Stimulated activated naive B cell treated with anti-CD40 and anti-IgM and Interleukin-4, amounts not matched to agents 10 μg/mL and 1 μg/mL and 100 μg/mL, for 72 hours (primary cell): ENCODE results near the gene RPS2.
"Not testable (repeated sequence)": the region's sequence is repeated elsewhere in the genome, so short reads cannot be mapped to it uniquely, and the experiment has no call there.

ENCODE experiments used
- ATAC-seq, 2 donors: fragments of 150-1000 bp; cut with Tn5 transposase; replicated peaks; 2 replicates each; pipeline ENCODE4 v1.10.0; 2021; ENCODE audit warnings: moderate library complexity in 1 of 2
- DNase-seq: peaks from one replicate; pipeline ENCODE4 v3.0.0; 2021
- H3K27ac Mint-ChIP-seq: one replicate; pipeline ENCODE4 v1.8.0; 2022; ENCODE audit warnings: mild to moderate bottlenecking, mixed read lengths
- H3K27me3 Mint-ChIP-seq, 2 donors: one replicate each; pipeline ENCODE4 v1.8.0; 2022; ENCODE audit warnings: mixed read lengths in 2 of 2
- H3K36me3 Mint-ChIP-seq, 2 donors: one replicate each; pipeline ENCODE4 v1.8.0; 2022; ENCODE audit warnings: mixed read lengths in 2 of 2, mild to moderate bottlenecking in 1 of 2
- H3K4me1 Mint-ChIP-seq, 2 donors: one replicate each; pipeline ENCODE4 v1.8.0; 2022; ENCODE audit warnings: mixed read lengths in 2 of 2, mild to moderate bottlenecking in 1 of 2
- H3K4me3 Mint-ChIP-seq, 2 donors: one replicate each; pipeline ENCODE4 v1.8.0; 2022; ENCODE audit warnings: mild to moderate bottlenecking in 2 of 2, mixed read lengths in 2 of 2, moderate library complexity in 1 of 2
- H3K9me3 Mint-ChIP-seq, 2 donors: one replicate each; pipeline ENCODE4 v1.8.0; 2022; ENCODE audit warnings: mixed read lengths in 2 of 2, mild to moderate bottlenecking in 1 of 2

The RPS2 gene

DNA sequence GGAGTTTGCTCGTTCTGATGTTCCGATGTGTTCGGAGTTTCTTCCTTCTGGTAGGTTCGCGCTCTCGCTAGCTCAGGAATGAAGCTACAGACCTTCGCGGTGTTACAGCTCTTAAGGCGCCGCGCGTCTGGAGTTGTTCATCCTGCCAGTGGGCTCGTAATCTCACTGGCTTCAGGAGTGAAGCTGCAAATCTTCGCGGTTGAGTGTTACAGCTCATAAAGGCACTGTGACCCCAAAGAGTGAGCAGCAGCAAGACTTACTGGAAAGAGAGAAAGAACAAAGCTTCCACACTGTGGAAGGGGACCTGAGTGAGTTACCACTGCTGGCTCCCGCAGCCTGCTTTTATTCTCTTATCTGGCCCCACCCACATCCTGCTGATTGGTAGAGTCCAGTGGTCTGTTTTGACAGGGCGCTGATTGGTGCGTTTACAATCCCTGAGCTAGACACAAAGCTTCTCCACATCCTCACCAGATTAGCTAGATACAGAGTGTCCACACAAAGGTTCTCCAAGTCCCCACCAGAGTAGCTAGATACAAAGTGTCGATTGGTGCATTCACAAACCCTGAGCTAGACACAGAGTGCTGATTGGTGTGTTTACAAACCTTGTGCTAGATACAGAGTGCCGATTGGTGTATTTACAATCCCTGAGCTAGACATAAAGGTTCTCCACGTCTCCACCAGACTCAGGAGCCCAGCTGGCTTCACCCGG is 7.0 kb downstream of the RPS2 start:
- DNase-seq, H3K27me3 Mint-ChIP-seq, H3K4me3 Mint-ChIP-seq, ATAC-seq, H3K27ac Mint-ChIP-seq, H3K9me3 Mint-ChIP-seq: not testable (repeated sequence)
- Mint-ChIP-seq H3K36me3 (peaks cover 13 to 26% of the 10 kb centered on the region in 2 donors), H3K4me1 (peaks cover 22 to 35% of the 10 kb centered on the region in 2 donors)

DNA sequence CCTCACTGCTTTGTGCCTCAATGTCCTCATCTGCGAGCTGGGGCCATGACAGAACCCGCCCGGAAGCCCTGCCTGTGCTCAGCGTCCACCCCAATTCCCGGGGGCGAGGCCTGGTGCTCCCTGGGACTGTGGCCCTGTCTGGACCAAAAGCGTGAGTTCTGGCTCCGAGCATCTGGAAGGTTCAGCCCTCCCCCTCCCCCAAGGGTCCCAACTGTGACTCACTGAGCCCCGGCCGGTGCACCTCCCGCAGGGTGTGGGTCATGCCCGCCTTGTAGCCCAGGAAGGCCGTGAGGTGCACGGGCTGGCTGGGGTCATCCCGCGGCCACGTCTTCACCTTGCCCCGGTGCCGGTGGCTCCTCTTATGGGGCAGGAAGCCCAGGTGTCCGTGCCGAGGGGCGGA is 10.9 kb downstream of the RPS2 start:
- Mint-ChIP-seq H3K27ac (no peak overlapping the region), H3K9me3 (no peaks in the 10 kb centered on the region), H3K4me3 (no peak overlapping the region), H3K36me3 (no peaks in the 10 kb centered on the region), H3K4me1 (peaks cover 0 to 1% of the 10 kb centered on the region in 2 donors), H3K27me3 (peaks cover 4 to 5% of the 10 kb centered on the region in 2 donors)
- DNase-seq, result no peak
- ATAC-seq, result no peak

DNA sequence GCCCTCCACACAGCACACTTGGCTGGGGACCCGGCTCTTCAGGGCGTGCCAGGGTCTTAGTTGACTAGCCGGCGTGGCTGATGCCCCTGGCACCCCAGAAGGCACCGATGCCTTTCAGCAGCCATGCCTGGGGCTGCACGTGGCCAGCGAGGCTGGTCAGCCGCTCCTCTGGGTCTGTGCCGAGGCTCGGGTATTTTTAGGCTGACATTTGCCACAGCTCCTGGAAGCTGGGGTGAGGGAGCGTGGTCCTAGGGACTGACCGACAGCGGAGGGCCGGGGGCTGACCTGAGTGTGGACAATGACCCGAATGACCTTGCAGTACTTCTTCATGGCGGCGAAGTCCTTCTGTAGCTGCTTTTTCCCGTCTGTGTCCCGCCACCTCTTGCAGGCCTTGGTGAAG is 14.1 kb downstream of the RPS2 start:
- Mint-ChIP-seq H3K36me3 (no peaks in the 10 kb centered on the region), H3K27ac (no peak overlapping the region), H3K4me3 (no peak overlapping the region), H3K9me3 (no peaks in the 10 kb centered on the region), H3K27me3 (peaks cover 4 to 5% of the 10 kb centered on the region in 2 donors), H3K4me1 (peaks cover 0 to 2% of the 10 kb centered on the region in 2 donors)
- DNase-seq (no peak), ATAC-seq (no peak)

DNA sequence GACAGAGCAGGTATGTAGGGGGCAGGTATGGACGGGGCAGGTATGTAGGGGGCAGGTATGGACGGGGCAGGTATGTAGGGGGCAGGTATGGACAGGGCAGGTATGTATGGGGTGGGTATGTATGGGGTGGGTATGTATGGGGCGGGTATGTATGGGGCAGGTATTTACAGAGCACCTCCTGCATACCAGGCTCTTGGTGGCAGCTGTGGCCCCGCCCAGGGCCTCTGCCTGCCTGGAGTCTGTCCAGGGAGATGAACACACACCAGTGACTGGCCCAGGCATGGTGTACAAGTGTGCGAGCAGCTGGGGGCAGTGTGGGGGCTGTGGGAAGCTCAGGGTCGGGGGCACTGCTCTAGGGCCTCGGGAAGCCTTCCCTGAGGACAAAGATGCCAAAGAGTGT is 14.6 kb downstream of the RPS2 start:
- Mint-ChIP-seq H3K9me3 (no peaks in the 10 kb centered on the region), H3K27me3 (peaks cover 4 to 5% of the 10 kb centered on the region in 2 donors), H3K4me3 (no peak overlapping the region), H3K27ac (no peak overlapping the region), H3K4me1 (peaks cover 0 to 2% of the 10 kb centered on the region in 2 donors), H3K36me3 (no peaks in the 10 kb centered on the region)
- DNase-seq (no peak), ATAC-seq (no peak)

DNA sequence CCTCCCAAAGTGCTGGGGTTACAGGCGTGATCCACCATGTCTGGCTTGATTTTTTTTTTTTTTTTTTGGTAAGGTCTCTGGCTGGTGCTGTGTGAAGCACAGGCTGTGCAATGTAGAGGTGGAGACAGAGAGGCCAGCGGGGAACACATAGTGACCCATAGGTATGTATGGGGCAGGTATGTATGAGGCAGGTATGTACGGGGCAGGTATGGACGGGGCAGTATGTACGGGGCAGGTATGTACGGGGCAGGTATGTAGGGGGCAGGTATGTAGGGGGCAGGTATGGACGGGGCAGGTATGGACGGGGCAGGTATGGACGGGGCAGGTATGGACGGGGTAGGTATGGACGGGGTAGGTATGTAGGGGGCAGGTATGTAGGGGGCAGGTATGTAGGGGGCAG is 15.1 kb downstream of the RPS2 start:
- peaks cover 0 to 2% of the 10 kb centered on the region in 2 donors for H3K4me1 Mint-ChIP-seq
- no peak for ATAC-seq
- no peaks in the 10 kb centered on the region for H3K9me3 Mint-ChIP-seq

DNA sequence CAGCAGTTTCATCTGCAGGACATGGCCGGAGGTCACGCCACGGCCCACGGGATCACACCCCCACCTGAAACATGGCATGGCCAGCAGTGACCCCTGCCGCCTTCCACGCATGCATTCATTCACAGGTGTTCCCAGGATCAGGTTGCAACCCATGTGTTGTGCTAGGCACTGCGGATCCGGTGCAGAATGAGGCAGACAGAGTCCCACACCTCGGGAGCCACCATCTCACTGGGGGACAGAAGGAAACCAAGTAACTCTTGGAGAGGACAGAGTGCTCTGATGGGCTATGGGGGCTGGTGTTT is 17.3 kb downstream of the RPS2 start:
- no peak for DNase-seq
- no peak overlapping the region for H3K4me3 Mint-ChIP-seq
- no peak for ATAC-seq
- H3K36me3 Mint-ChIP-seq, result no peaks in the 10 kb centered on the region
- H3K4me1 Mint-ChIP-seq, result peaks cover 5 to 7% of the 10 kb centered on the region in 2 donors
- no peaks in the 10 kb centered on the region for H3K9me3 Mint-ChIP-seq
- no peak overlapping the region for H3K27ac Mint-ChIP-seq
- peaks cover 0 to 4% of the 10 kb centered on the region in 2 donors for H3K27me3 Mint-ChIP-seq

More for the DNA sequence above, 15.1 kb downstream of the RPS2 start:
- peaks cover 4 to 5% of the 10 kb centered on the region in 2 donors for H3K27me3 Mint-ChIP-seq
- no peak overlapping the region for H3K4me3 Mint-ChIP-seq
- no peak for DNase-seq
- H3K36me3 Mint-ChIP-seq, result no peaks in the 10 kb centered on the region
- no peak overlapping the region for H3K27ac Mint-ChIP-seq

DNA sequence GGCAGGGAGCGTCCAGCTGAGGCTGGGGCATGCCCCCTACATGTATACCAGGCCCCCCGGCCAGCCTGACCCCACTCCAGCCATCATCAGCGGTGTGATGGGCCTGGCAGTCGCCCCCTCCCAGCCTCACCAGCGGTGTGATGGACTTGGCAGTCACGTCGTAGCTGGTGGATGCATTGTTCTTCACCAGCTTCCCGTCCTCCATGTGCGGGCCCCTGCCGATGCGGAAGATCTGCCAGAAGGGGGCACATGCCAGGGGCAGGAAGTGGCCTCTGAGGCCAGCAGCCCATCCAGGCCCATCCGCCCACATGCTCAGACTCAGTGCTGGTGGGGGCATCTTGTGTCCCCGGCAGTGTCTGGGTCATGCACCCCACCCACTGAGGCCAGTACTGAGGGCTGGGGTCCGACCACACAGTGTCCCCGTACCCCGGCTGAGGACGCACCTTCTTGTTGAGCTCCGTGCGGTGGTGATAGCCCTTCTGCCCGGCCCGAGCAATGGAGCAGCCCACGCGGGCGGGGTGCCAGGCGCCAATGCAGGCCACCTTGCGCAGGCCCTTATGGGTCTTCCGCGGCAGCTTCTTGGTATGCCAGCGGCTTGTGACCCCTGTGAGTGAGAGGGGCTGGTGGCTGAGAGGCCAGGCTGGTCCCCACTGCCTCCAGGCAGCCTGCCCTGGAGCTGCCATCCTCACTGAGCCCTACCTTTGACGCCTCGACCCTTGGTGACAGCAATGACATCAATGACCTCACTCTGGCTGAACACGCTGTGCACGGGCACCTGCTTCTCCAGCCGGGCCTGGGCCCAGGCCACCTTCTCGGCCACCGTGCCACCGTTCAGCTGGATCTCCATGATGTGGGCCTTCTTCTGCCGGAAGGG is 17.9 kb downstream of the RPS2 start:
- Mint-ChIP-seq H3K27ac (no peak overlapping the region), H3K27me3 (peaks cover 0 to 4% of the 10 kb centered on the region in 2 donors), H3K9me3 (no peaks in the 10 kb centered on the region), H3K4me1 (peaks cover 10 to 13% of the 10 kb centered on the region in 2 donors), H3K36me3 (no peaks in the 10 kb centered on the region), H3K4me3 (no peak overlapping the region)
- DNase-seq, result no peak
- ATAC-seq, result no peak

DNA sequence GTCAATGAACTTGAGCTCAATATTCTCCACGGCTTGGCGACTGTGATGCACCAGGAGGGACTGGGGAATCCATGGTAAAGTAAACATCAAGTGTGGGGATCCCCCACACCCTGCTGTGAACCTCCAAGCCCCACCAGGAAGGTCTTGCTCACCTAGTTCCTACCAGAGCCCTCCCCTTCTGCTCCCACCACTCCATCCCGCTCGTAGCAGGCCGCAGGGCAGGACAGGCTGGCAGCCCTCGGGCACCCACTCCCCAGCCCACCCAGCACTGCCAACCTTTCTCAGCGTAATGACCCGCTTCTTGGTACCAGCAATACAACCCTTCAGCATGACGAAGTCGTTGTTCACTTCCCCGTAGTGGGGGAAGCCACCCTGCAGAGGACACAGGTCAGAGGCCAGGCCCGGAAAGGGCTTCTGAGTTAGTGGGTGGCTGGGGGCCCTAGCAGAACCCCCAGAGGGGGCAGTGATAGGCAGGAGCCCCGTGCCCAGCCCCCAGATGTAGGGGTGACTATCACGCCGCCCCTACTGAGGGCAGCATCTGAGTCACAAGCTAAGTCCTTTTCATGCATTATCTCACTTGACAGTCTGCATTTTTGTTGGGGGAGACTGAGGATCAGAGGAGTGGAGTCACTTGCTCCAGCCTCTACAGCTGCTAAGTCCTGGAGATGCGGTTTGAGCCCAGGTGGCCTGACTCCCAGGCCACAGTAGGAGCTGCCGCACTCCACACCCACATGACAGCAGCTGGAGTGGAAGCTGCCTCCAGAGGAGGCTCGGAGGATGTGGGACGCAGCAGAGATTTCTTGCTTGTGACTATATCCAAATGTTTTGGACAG is 18.9 kb downstream of the RPS2 start:
- Mint-ChIP-seq H3K27me3 (no peaks in the 10 kb centered on the region), H3K27ac (no peak overlapping the region), H3K4me3 (no peak overlapping the region), H3K4me1 (peaks cover 14 to 23% of the 10 kb centered on the region in 2 donors), H3K36me3 (no peaks in the 10 kb centered on the region), H3K9me3 (no peaks in the 10 kb centered on the region)
- DNase-seq (no peak), ATAC-seq (no peak)

DNA sequence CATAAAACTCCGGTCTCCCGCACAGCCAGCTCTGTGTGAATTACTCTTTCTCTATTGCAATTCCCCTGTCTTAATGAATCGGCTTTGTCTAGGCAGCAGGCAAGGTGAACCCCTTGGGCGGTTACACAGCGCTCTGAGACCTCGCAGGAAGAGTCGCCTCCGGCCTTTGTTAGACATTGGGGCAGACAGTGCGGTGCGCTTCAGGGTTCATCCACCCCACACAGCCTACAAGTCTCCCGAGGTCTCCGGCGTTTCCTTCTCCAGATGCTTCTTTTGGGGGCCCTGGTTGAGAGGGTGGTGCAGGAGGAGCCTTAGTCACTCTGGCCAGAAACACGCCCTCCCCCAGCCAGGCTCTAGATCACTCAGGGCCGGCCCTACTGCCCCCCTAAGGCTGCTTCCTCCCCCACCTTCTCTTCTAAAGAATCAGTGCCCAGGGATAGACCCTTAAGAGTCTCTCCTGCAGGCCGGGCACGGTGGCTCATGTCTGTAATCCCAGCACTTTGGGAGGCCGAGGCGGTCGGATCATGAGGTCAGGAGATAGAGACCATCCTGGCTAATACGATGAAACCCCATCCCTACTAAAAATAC is 19.9 kb downstream of the RPS2 start:
- Mint-ChIP-seq H3K27me3 (no peaks in the 10 kb centered on the region), H3K36me3 (peaks cover 4 to 7% of the 10 kb centered on the region in 2 donors), H3K4me1 (peaks cover 14 to 24% of the 10 kb centered on the region in 2 donors), H3K4me3 (peak overlapping the region; percentile 50 to 51), H3K9me3 (no peaks in the 10 kb centered on the region), H3K27ac (peak overlapping the region; percentile 25)
- no peak for DNase-seq
- ATAC-seq, result no peak

DNA sequence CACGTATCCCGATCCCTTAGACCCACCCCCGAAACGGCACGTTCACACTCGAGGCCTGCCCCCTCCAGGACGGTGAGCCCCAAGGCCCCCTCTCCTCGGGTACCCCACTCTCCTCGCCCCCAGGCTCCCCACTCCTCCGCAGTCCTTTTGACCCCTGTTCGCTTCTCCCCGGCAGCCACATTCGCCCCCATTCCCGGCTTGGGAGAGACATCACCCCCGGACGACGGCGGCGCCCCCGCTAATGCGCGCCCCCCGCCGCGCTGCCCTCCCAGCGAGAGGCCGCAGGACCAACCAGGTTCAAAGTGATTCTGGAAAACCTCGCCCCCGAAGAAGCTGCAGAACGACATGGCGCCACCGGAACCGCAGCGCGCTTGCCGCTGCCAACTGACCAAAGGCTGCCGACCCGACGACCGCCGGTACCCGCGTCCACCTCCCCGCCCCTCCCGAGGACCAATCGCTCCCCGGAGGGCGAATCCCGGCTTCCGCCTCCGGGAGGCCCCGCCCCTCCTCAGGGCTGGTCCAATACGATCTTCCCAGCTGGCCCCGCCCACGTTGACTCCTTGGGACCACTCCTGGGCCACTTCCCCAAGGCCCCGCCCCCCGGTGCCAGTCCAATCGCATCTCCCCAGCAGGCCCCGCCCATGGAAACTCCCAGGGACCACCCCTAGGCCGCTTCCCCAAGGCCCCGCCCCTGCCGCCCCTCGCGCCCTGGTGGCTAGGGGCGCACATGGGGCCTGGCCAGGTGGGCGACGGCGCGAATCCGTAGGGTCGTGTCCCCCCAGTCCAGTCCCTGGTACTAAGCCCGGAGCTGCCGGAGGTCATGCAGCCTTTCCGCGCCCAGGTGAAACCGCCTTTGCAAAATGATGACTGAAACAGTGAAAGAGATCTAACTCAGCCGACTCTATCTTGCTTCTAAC is 21.6 kb downstream of the RPS2 start, which contains the start of gene MSRB1:
Gene MSRB1, minus strand, starts transcription at position 390 of the 917 bp plus-strand sequence. Its CDS starts 43 bp downstream, at position 347.
- Mint-ChIP-seq H3K4me3 (peak within 1 kb of the TSS; percentile 93 to 98), H3K9me3 (no peaks in the 10 kb centered on the region), H3K36me3 (peaks cover 17 to 20% of the 10 kb centered on the region in 2 donors), H3K27ac (peak within 1 kb of the TSS; percentile 95), H3K4me1 (peaks cover 14 to 28% of the 10 kb centered on the region in 2 donors), H3K27me3 (no peaks in the 10 kb centered on the region)
- peak; percentile 91 to 95 for ATAC-seq
- DNase-seq, result peak; percentile 98

DNA sequence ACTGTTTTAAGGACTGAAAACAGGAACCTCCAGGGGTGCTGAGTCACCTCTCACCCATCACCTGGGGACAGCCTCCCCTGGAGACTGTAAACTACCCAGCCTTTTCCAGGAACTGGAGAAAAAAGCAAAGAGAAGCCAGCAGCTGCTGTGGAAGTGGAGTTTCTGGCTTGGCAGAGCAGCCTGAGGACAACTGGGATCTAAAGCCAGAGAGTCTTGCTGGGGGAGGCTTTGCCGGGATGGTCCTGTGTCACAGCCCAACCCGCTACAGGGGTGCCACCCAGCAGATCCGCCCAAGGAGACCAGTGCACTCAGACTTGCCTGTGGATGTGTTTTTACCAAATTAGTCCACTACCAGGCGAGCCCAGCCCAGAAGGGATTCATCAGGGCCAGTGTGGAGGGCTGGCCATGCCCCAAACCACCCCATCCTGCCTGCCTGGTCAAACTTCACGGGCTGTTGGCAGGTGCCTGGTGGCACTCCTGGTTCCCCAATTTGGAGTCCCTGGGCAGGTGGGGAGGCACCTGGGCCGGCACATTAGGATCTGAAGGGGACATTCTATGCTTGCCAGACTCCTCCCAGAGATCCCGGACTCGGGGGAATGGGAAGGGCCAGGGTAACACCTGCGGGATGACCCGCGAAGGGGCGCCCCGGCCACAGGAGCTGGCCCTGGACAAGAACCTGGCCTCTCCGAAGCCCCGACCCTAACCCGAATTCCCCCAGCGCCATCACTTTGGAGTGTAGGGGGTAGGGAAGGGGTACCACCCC is 22.4 kb downstream of the RPS2 start:
- no peaks in the 10 kb centered on the region for H3K27me3 Mint-ChIP-seq
- peak; percentile 33 to 50 for ATAC-seq

DNA sequence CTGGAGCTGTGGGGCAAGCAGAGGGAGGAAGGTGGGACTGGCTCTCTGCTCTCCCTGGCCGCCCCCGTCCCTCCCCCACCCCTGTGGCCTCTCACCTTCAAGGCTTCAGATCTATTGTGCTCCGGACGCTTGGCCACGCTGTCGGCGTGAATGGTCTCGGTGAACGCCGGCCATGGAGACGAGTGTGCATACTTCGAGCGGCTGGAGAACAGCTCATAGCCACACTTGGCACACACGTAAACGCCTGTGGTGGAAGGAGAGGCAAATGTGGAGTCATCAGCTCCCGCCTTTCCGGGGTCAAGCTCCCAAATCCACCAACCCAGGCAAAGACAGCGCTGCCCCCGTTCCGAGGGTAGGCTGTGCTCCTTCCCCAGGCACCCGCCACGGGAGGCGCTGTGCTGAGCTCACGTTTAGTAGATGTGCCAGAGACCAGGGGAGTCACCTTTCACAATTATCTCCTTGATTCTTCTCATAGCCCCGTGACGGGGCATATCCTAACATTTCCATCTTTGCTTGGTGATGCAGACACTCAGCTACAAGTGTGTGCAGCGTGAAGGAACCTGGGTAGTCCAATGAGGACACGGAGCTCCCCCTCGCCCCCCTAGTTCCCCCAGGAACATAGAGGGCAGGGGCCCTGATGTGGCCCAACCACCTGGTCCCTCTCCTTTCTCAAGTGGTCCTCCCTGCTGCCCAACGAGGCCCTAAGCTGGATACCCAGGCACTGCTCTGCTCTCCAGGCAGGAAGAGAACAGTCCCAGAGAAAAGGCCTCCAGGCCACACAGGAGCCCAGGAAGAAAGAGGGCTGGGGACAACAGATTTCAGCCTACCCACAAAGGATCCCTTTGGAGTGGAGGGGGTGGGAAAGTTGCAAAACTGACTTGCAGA is 23.2 kb downstream of the RPS2 start:
- H3K27ac Mint-ChIP-seq, result peak overlapping the region; percentile 37
- H3K27me3 Mint-ChIP-seq, result no peaks in the 10 kb centered on the region
- peak overlapping the region; percentile 93 to 98 for H3K4me3 Mint-ChIP-seq
- peaks cover 25 to 29% of the 10 kb centered on the region in 2 donors for H3K36me3 Mint-ChIP-seq
- no peaks in the 10 kb centered on the region for H3K9me3 Mint-ChIP-seq
- no peak for ATAC-seq
- H3K4me1 Mint-ChIP-seq, result peaks cover 12 to 28% of the 10 kb centered on the region in 2 donors
- no peak for DNase-seq

More for the DNA sequence above, 22.4 kb downstream of the RPS2 start:
- peaks cover 12 to 28% of the 10 kb centered on the region in 2 donors for H3K4me1 Mint-ChIP-seq
- peaks cover 20 to 23% of the 10 kb centered on the region in 2 donors for H3K36me3 Mint-ChIP-seq
- H3K9me3 Mint-ChIP-seq, result no peaks in the 10 kb centered on the region
- peak; percentile 32 for DNase-seq
- H3K27ac Mint-ChIP-seq, result peak overlapping the region; percentile 37
- H3K4me3 Mint-ChIP-seq, result peak overlapping the region; percentile 93 to 98
